T-helper 1 cell treated with Interleukin-12 subunit alpha and Interleukin-12 subunit beta and Interleukin-4 antibody, amounts not matched to agents 30 μg/mL and 1 μg/mL, for 36 hours (primary cell): ENCODE measurements around the gene GJC3.
"Not testable (repeated sequence)": the region's sequence is repeated elsewhere in the genome, so short reads cannot be mapped to it uniquely, and the experiment has no call there.

Source experiments
- H3K27ac Mint-ChIP-seq: one replicate; pipeline ENCODE4 v1.8.0; 2021; ENCODE audit warnings: mild to moderate bottlenecking, mixed read lengths
- H3K27me3 Mint-ChIP-seq: one replicate; pipeline ENCODE4 v1.8.0; 2021; ENCODE audit warnings: low read depth, mixed read lengths
- H3K36me3 Mint-ChIP-seq: one replicate; pipeline ENCODE4 v1.8.0; 2021; ENCODE audit warnings: low read depth, mixed read lengths
- H3K4me1 Mint-ChIP-seq: one replicate; pipeline ENCODE4 v1.8.0; 2021; ENCODE audit warnings: low read depth, mixed read lengths
- H3K4me3 Mint-ChIP-seq: one replicate; pipeline ENCODE4 v1.8.0; 2021; ENCODE audit warnings: mild to moderate bottlenecking, moderate library complexity, mixed read lengths
- H3K9me3 Mint-ChIP-seq: one replicate; pipeline ENCODE4 v1.8.0; 2021; ENCODE audit warnings: mixed read lengths

The GJC3 gene

GRCh38 chr7:99928994-99929729, at the start of gene GJC3:
Gene GJC3 (minus strand): TSS chr7:99929620. CDS start chr7:99929620, 0 bp downstream.
- no peaks in the 10 kb centered on the region for H3K9me3 Mint-ChIP-seq
- H3K4me3 Mint-ChIP-seq, result peak within 1 kb of the TSS; percentile 48

GRCh38 chr7:99976626-99977025, 47.2 kb upstream of the GJC3 start:
- Mint-ChIP-seq H3K36me3 (no peaks in the 10 kb centered on the region), H3K4me1 (peaks cover 2% of the 10 kb centered on the region), H3K9me3 (no peaks in the 10 kb centered on the region), H3K27ac (no peak overlapping the region), H3K4me3 (no peak overlapping the region), H3K27me3 (peaks cover 7% of the 10 kb centered on the region)

More at GRCh38 chr7:99928994-99929729, at the start of gene GJC3:
- no peaks in the 10 kb centered on the region for H3K36me3 Mint-ChIP-seq
- H3K27me3 Mint-ChIP-seq, result peaks cover 32% of the 10 kb centered on the region
- no peak within 1 kb of the TSS for H3K27ac Mint-ChIP-seq
- H3K4me1 Mint-ChIP-seq, result peaks cover 20% of the 10 kb centered on the region

- Mint-ChIP-seq H3K27ac (no peak within 1 kb of the TSS), H3K27me3 (peaks cover 7% of the 10 kb centered on the region), H3K9me3 (no peaks in the 10 kb centered on the region), H3K4me3 (no peak within 1 kb of the TSS), H3K36me3 (no peaks in the 10 kb centered on the region), H3K4me1 (peaks cover 2% of the 10 kb centered on the region)
Observed at GRCh38 chr7:99975782-99976521, 46.5 kb upstream of the GJC3 start, which contains the start of gene AZGP1. Gene AZGP1 (minus strand): TSS chr7:99976031. CDS start chr7:99976020, 11 bp downstream.

GRCh38 chr7:99974681-99975080, 45.3 kb upstream of the GJC3 start:
- Mint-ChIP-seq H3K9me3 (no peaks in the 10 kb centered on the region), H3K27ac (no peak overlapping the region), H3K36me3 (no peaks in the 10 kb centered on the region), H3K4me1 (no peaks in the 10 kb centered on the region), H3K4me3 (no peak overlapping the region), H3K27me3 (peaks cover 12% of the 10 kb centered on the region)

- H3K27ac Mint-ChIP-seq, H3K4me1 Mint-ChIP-seq, H3K9me3 Mint-ChIP-seq, H3K36me3 Mint-ChIP-seq, H3K4me3 Mint-ChIP-seq: not testable (repeated sequence)
- peaks cover 12% of the 10 kb centered on the region for H3K27me3 Mint-ChIP-seq
Observed at GRCh38 chr7:99973817-99974216, 44.4 kb upstream of the GJC3 start.

GRCh38 chr7:99971242-99971641, 41.8 kb upstream of the GJC3 start:
- Mint-ChIP-seq H3K9me3 (no peaks in the 10 kb centered on the region), H3K4me1 (no peaks in the 10 kb centered on the region), H3K4me3 (no peak overlapping the region), H3K27ac (no peak overlapping the region), H3K27me3 (peaks cover 9% of the 10 kb centered on the region), H3K36me3 (no peaks in the 10 kb centered on the region)

GRCh38 chr7:99969813-99970212, 40.4 kb upstream of the GJC3 start:
- H3K4me1 Mint-ChIP-seq, H3K36me3 Mint-ChIP-seq, H3K9me3 Mint-ChIP-seq, H3K27me3 Mint-ChIP-seq, H3K27ac Mint-ChIP-seq, H3K4me3 Mint-ChIP-seq: not testable (repeated sequence)

GRCh38 chr7:99969298-99969697, 39.9 kb upstream of the GJC3 start:
- H3K27me3 Mint-ChIP-seq, result peaks cover 5% of the 10 kb centered on the region
- no peaks in the 10 kb centered on the region for H3K9me3 Mint-ChIP-seq
- H3K4me3 Mint-ChIP-seq, result no peak overlapping the region
- no peak overlapping the region for H3K27ac Mint-ChIP-seq
- no peaks in the 10 kb centered on the region for H3K36me3 Mint-ChIP-seq
- no peaks in the 10 kb centered on the region for H3K4me1 Mint-ChIP-seq

GRCh38 chr7:99958564-99959227, 29.3 kb upstream of the GJC3 start:
- no peak overlapping the region for H3K27ac Mint-ChIP-seq
- H3K9me3 Mint-ChIP-seq, result no peaks in the 10 kb centered on the region
- H3K4me1 Mint-ChIP-seq, result no peaks in the 10 kb centered on the region
- H3K36me3 Mint-ChIP-seq, result no peaks in the 10 kb centered on the region
- H3K27me3 Mint-ChIP-seq, result peaks cover 7% of the 10 kb centered on the region
- H3K4me3 Mint-ChIP-seq, result no peak overlapping the region

GRCh38 chr7:99955247-99955646, 25.8 kb upstream of the GJC3 start:
- H3K9me3 Mint-ChIP-seq, result peaks cover 8% of the 10 kb centered on the region
- no peaks in the 10 kb centered on the region for H3K36me3 Mint-ChIP-seq
- no peak overlapping the region for H3K4me3 Mint-ChIP-seq
- H3K4me1 Mint-ChIP-seq, result no peaks in the 10 kb centered on the region
- no peak overlapping the region for H3K27ac Mint-ChIP-seq
- H3K27me3 Mint-ChIP-seq, result peaks cover 6% of the 10 kb centered on the region

- peaks cover 13% of the 10 kb centered on the region for H3K9me3 Mint-ChIP-seq
- not testable (repeated sequence) for H3K4me1 Mint-ChIP-seq, H3K4me3 Mint-ChIP-seq, H3K27me3 Mint-ChIP-seq, H3K27ac Mint-ChIP-seq, H3K36me3 Mint-ChIP-seq
Observed at GRCh38 chr7:99954643-99955042, 25.2 kb upstream of the GJC3 start.

- H3K4me1 Mint-ChIP-seq, result no peaks in the 10 kb centered on the region
- H3K4me3 Mint-ChIP-seq, result no peak overlapping the region
- no peak overlapping the region for H3K27ac Mint-ChIP-seq
- peaks cover 14% of the 10 kb centered on the region for H3K9me3 Mint-ChIP-seq
- no peaks in the 10 kb centered on the region for H3K36me3 Mint-ChIP-seq
- peaks cover 3% of the 10 kb centered on the region for H3K27me3 Mint-ChIP-seq
Observed at GRCh38 chr7:99953649-99954048, 24.2 kb upstream of the GJC3 start.

- peaks cover 14% of the 10 kb centered on the region for H3K9me3 Mint-ChIP-seq
- not testable (repeated sequence) for H3K36me3 Mint-ChIP-seq, H3K4me3 Mint-ChIP-seq, H3K4me1 Mint-ChIP-seq, H3K27me3 Mint-ChIP-seq, H3K27ac Mint-ChIP-seq
Observed at GRCh38 chr7:99952649-99953048, 23.2 kb upstream of the GJC3 start.

GRCh38 chr7:99950819-99951218, 21.4 kb upstream of the GJC3 start:
- not testable (repeated sequence) for H3K36me3 Mint-ChIP-seq, H3K27ac Mint-ChIP-seq, H3K4me3 Mint-ChIP-seq, H3K4me1 Mint-ChIP-seq, H3K27me3 Mint-ChIP-seq
- peaks cover 14% of the 10 kb centered on the region for H3K9me3 Mint-ChIP-seq
